NB4 (cell line): ENCODE measurements around the gene HTRA3.

Experiments used
- DNase-seq: peaks from one replicate; pipeline ENCODE4 v3.0.0; 2010; ENCODE audit warnings: low read depth
- H3K4me3 ChIP-seq: one replicate; pipeline ENCODE4 v1.5.1; 2011; ENCODE audit warnings: mild to moderate bottlenecking, low read depth, low read length, moderate library complexity
- MYC ChIP-seq: IDR thresholded peaks from 2 replicates; pipeline ENCODE4 v1.6.1; 2011; ENCODE audit warnings: low read depth, low read length
- POLR2A ChIP-seq: IDR thresholded peaks from 2 replicates; pipeline ENCODE4 v1.6.1; 2011; ENCODE audit warnings: mild to moderate bottlenecking; ENCODE audit not compliant: insufficient read length; ENCODE audit errors: extremely low read depth
- TF ChIP-seq, protein P1 (sequence below): IDR thresholded peaks from one replicate; pipeline ENCODE4 v1.5.1; 2012; ENCODE audit warnings: low read depth, low read length
- TF ChIP-seq, protein P2 (sequence below): IDR thresholded peaks from 2 replicates; pipeline ENCODE4 v1.6.1; 2011; ENCODE audit warnings: low read depth, low read length

The HTRA3 gene

GRCh38 chr4:8236920-8237195, 32.7 kb upstream of the HTRA3 start:
- no peak for DNase-seq
- TF ChIP-seq MYC (no peak), POLR2A (no peak)
- TF ChIP-seq, protein P1, sequence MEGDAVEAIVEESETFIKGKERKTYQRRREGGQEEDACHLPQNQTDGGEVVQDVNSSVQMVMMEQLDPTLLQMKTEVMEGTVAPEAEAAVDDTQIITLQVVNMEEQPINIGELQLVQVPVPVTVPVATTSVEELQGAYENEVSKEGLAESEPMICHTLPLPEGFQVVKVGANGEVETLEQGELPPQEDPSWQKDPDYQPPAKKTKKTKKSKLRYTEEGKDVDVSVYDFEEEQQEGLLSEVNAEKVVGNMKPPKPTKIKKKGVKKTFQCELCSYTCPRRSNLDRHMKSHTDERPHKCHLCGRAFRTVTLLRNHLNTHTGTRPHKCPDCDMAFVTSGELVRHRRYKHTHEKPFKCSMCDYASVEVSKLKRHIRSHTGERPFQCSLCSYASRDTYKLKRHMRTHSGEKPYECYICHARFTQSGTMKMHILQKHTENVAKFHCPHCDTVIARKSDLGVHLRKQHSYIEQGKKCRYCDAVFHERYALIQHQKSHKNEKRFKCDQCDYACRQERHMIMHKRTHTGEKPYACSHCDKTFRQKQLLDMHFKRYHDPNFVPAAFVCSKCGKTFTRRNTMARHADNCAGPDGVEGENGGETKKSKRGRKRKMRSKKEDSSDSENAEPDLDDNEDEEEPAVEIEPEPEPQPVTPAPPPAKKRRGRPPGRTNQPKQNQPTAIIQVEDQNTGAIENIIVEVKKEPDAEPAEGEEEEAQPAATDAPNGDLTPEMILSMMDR = no peak
- TF ChIP-seq, protein P2, sequence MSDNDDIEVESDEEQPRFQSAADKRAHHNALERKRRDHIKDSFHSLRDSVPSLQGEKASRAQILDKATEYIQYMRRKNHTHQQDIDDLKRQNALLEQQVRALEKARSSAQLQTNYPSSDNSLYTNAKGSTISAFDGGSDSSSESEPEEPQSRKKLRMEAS = no peak
- no peak overlapping the region for H3K4me3 ChIP-seq

DNA sequence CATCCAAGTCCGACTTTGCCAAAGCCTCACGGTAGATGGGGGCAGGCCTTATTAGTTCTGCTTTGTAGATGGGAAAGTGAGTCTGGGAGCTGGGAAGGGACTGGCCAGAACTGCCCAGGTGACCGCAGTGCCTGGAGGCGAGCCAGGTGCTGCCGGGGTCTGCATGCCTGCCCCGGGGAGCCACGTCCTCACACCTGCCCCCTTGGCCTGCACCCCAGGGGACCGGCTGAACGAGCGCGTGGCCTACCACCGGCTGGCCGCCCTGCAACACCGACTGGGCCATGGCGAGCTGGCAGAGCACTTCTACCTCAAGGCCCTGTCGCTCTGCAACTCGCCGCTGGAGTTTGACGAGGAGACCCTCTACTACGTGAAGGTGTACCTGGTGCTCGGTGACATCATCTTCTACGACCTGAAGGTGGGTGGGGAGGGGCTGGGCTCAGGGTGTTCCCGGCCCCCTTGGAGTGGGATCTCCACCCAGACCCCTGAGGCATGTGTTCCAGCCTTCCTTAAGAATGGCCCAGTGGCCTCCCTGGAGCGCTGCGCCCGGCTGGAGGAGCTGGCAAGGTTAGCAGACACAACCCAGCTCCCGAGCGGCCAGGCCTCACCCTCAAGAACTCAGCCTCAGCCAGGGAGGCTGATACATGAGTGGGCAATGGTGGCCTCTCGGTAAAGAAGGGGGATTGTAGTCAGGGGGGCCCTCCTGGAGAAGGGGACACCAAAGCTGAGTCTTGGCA, 32.1 kb upstream of the HTRA3 start:
- no peak overlapping the region for H3K4me3 ChIP-seq
- TF ChIP-seq MYC = no peak
- TF ChIP-seq, protein P1 = no peak
- no peak for TF ChIP-seq POLR2A
- no peak for DNase-seq

DNA sequence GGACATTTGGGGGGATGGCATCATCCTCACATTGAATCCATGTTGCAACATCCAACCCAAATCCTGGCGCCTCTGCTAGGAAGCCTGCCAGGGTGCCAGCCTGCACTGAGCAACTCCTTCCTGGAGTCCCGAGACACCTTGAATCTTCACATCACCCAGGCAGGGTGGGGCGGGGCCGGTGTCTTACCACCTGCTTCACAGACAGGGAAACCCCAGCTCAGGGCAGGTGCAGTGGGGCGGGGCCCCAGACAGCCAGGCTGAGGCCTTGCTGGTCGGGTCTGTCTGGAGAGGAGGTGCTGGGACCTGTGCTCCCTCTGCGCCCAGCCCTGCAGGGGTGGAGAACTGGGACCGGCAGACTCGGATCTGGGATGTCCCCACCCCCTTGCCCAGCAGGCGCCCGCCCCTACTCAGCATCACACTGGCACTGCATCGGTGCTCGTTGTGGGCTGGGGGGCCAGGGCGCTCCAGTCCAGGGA, 31.5 kb upstream of the HTRA3 start:
- H3K4me3 ChIP-seq = no peak overlapping the region
- DNase-seq = no peak
- no peak for TF ChIP-seq POLR2A
- TF ChIP-seq MYC = no peak
- TF ChIP-seq, protein P2 = no peak
- TF ChIP-seq, protein P1 = no peak

- H3K4me3 ChIP-seq = no peak overlapping the region
- no peak for TF ChIP-seq MYC
- TF ChIP-seq, protein P1 = peak; percentile 33
- DNase-seq = no peak
Measured at GRCh38 chr4:8238515-8239053, 31.0 kb upstream of the HTRA3 start.

- no peak overlapping the region for H3K4me3 ChIP-seq
- no peak for DNase-seq
- TF ChIP-seq, protein P2 = peak; percentile 12; the same call in 1 of the 2 replicates
- TF ChIP-seq, protein P1 = no peak
Measured at GRCh38 chr4:8239226-8239625, 30.3 kb upstream of the HTRA3 start.

GRCh38 chr4:8239661-8240060, 29.9 kb upstream of the HTRA3 start:
- no peak overlapping the region for H3K4me3 ChIP-seq
- TF ChIP-seq, protein P1 = no peak
- TF ChIP-seq, protein P2 = no peak
- TF ChIP-seq MYC (no peak), POLR2A (no peak)
- no peak for DNase-seq
